ENCODE measurements around the gene ARL16.

Gene ARL16

DNA sequence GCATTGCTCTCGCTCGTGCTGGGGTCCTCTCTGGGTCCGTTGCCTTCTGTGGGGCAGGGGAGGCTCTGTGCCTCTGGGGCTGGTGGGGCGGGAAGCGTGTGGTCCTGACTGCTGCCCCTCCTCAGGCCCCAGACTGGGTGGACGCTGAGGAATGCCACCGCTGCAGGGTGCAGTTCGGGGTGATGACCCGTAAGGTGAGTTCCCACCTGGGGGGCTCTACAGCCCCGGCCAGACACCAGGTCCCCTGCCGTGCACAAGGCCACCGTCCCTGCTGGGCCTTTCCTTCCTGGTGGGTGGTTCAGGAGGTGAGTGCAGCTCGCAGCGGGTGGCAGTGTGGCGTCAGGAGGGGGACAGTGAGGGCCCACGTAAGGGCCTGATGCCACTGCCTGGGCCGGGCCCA is 7.0 kb upstream of the ARL16 start:
- TF ChIP-seq, protein P1, sequence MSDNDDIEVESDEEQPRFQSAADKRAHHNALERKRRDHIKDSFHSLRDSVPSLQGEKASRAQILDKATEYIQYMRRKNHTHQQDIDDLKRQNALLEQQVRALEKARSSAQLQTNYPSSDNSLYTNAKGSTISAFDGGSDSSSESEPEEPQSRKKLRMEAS (IDR thresholded peaks at IDR 0.05) = no peak
- TF ChIP-seq FOXM1 (IDR thresholded peaks at IDR 0.05; ENCODE audit: borderline replicate concordance, low read depth) (no peak), EP300 (IDR thresholded peaks at IDR 0.05; ENCODE audit: borderline replicate concordance) (no peak), TEAD4 (IDR thresholded peaks at IDR 0.05) (no peak), NFIC (IDR thresholded peaks at IDR 0.05) (no peak), TCF12 (IDR thresholded peaks at IDR 0.05; ENCODE audit: low read depth) (no peak), TAF1 (IDR thresholded peaks at IDR 0.05; ENCODE audit: low read depth) (no peak), CEBPB (IDR thresholded peaks at IDR 0.05) (no peak), YY1 (IDR thresholded peaks at IDR 0.05; ENCODE audit: low read depth) (no peak), RAD21 (IDR thresholded peaks at IDR 0.05; ENCODE audit: low read depth) (no peak), ZBTB7A (IDR thresholded peaks at IDR 0.05; ENCODE audit: low read depth) (no peak), CREB1 (IDR thresholded peaks at IDR 0.05; ENCODE audit: low read depth) (no peak), EGR1 (IDR thresholded peaks at IDR 0.05) (no peak)
- TF ChIP-seq, protein P2, sequence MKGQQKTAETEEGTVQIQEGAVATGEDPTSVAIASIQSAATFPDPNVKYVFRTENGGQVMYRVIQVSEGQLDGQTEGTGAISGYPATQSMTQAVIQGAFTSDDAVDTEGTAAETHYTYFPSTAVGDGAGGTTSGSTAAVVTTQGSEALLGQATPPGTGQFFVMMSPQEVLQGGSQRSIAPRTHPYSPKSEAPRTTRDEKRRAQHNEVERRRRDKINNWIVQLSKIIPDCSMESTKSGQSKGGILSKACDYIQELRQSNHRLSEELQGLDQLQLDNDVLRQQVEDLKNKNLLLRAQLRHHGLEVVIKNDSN (IDR thresholded peaks at IDR 0.05) = no peak
- TF ChIP-seq, protein P3, sequence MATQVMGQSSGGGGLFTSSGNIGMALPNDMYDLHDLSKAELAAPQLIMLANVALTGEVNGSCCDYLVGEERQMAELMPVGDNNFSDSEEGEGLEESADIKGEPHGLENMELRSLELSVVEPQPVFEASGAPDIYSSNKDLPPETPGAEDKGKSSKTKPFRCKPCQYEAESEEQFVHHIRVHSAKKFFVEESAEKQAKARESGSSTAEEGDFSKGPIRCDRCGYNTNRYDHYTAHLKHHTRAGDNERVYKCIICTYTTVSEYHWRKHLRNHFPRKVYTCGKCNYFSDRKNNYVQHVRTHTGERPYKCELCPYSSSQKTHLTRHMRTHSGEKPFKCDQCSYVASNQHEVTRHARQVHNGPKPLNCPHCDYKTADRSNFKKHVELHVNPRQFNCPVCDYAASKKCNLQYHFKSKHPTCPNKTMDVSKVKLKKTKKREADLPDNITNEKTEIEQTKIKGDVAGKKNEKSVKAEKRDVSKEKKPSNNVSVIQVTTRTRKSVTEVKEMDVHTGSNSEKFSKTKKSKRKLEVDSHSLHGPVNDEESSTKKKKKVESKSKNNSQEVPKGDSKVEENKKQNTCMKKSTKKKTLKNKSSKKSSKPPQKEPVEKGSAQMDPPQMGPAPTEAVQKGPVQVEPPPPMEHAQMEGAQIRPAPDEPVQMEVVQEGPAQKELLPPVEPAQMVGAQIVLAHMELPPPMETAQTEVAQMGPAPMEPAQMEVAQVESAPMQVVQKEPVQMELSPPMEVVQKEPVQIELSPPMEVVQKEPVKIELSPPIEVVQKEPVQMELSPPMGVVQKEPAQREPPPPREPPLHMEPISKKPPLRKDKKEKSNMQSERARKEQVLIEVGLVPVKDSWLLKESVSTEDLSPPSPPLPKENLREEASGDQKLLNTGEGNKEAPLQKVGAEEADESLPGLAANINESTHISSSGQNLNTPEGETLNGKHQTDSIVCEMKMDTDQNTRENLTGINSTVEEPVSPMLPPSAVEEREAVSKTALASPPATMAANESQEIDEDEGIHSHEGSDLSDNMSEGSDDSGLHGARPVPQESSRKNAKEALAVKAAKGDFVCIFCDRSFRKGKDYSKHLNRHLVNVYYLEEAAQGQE (IDR thresholded peaks at IDR 0.05; ENCODE audit: low read depth) = no peak

DNA sequence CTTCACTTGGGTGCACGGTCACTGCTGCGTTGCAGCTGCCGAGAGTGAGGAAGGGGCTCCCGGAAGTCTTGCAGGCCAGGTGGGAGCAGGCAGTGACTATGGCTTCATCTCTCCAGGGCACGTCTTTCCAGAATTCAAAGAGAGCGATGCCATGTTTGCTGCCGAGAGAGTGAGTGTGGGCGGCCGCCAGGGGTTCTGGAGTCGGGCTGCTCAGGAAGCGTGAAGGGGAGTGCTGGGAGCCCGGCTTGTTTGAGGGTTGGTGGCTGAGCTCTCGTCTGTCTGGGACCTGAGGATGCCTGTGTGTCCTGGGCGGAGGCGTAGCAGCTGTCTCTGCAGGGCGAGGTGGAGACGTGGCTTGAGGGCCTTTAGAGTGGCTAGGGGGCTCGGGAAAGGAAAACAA is 6.5 kb upstream of the ARL16 start:
- TF ChIP-seq TCF12 (IDR thresholded peaks at IDR 0.05; ENCODE audit: low read depth) (no peak), EGR1 (IDR thresholded peaks at IDR 0.05) (no peak), RAD21 (IDR thresholded peaks at IDR 0.05; ENCODE audit: low read depth) (no peak), YY1 (IDR thresholded peaks at IDR 0.05; ENCODE audit: low read depth) (no peak), ZBTB7A (IDR thresholded peaks at IDR 0.05; ENCODE audit: low read depth) (no peak), CREB1 (IDR thresholded peaks at IDR 0.05; ENCODE audit: low read depth) (no peak), FOXM1 (IDR thresholded peaks at IDR 0.05; ENCODE audit: borderline replicate concordance, low read depth) (no peak)
- TF ChIP-seq, protein P3 (IDR thresholded peaks at IDR 0.05; ENCODE audit: low read depth) = no peak
- TF ChIP-seq, protein P1 (IDR thresholded peaks at IDR 0.05) = no peak

DNA sequence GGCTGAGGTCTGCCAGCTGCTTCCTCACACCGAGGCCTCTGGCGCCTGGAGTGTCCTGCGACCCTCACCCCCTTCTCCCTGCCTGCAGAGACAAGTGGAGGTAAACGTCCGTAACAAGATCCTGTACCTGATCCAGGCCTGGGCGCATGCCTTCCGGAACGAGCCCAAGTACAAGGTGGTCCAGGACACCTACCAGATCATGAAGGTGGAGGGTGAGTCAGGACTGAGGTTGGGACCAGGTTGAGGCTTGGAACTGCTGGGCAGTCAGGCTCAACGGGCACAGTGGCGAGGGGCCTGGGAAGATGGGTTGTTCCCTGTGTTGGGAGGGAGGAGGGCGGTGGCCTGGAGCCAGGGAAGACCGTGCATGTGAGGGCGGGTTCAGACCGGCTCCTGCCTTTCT is 5.0 kb upstream of the ARL16 start:
- TF ChIP-seq, protein P2 (IDR thresholded peaks at IDR 0.05) = no peak
- TF ChIP-seq NFIC (IDR thresholded peaks at IDR 0.05) (no peak), TCF12 (IDR thresholded peaks at IDR 0.05; ENCODE audit: low read depth) (no peak), ZBTB7A (IDR thresholded peaks at IDR 0.05; ENCODE audit: low read depth) (no peak), TEAD4 (IDR thresholded peaks at IDR 0.05) (no peak), CREB1 (IDR thresholded peaks at IDR 0.05; ENCODE audit: low read depth) (no peak), TAF1 (IDR thresholded peaks at IDR 0.05; ENCODE audit: low read depth) (no peak)
- TF ChIP-seq, protein P3 (IDR thresholded peaks at IDR 0.05; ENCODE audit: low read depth) = no peak

DNA sequence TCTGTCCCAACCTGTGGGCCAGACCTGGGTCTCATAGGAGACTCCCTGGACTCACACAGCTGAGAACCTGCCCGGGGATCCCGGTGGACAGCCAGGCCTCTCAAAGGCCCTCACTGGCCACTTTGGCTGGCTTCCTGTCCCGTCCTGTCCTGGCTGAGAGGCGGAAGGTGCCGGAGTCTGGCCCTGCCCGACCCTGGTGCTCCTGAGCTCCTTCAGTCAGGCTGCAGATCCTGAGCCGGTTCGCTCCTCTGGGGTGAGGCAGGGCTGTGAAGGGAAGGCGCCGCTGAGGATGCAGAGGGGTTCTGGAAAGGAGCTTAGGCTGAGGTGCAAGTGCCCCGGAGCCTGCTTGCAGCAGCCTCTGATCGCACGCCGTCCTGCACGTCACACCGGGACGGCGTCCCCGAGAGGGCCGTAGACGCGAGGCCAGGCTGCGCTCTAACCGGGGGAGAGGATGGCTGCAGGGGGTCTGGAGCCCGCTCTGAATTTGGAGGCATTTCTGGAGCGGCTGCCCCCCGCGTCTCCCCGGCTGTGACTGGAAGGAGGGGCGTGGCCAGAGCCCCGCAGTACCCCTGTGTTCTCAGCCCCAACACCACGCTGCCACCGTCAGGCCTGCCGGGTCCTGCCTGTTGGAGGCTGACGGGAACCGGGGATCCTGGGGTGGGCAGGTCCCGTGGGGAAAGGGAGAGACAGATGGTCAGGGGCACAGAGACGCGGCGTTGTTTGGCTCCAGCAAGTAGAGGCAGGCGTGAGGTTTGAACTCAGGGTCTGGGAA is 4.4 kb upstream of the ARL16 start:
- no peak for TF ChIP-seq FOXM1 (IDR thresholded peaks at IDR 0.05; ENCODE audit: borderline replicate concordance, low read depth)
- TF ChIP-seq EP300 (IDR thresholded peaks at IDR 0.05; ENCODE audit: borderline replicate concordance) = no peak
- no peak for TF ChIP-seq CEBPB (IDR thresholded peaks at IDR 0.05)
- no peak for TF ChIP-seq NFIC (IDR thresholded peaks at IDR 0.05)
- TF ChIP-seq, protein P2 (IDR thresholded peaks at IDR 0.05) = no peak
- no peak for TF ChIP-seq TEAD4 (IDR thresholded peaks at IDR 0.05)
- TF ChIP-seq EGR1 (IDR thresholded peaks at IDR 0.05) = no peak
- TF ChIP-seq YY1 (IDR thresholded peaks at IDR 0.05; ENCODE audit: low read depth) = no peak
- TF ChIP-seq TCF12 (IDR thresholded peaks at IDR 0.05; ENCODE audit: low read depth) = no peak
- TF ChIP-seq, protein P1 (IDR thresholded peaks at IDR 0.05) = no peak
- TF ChIP-seq CREB1 (IDR thresholded peaks at IDR 0.05; ENCODE audit: low read depth) = no peak
- no peak for TF ChIP-seq ZBTB7A (IDR thresholded peaks at IDR 0.05; ENCODE audit: low read depth)
